ENCODE data around the gene NT5E.
"Not testable (repeated sequence)": the region's sequence is repeated elsewhere in the genome, so short reads cannot be mapped to it uniquely, and the experiment has no call there.

GRCh38 chr6:85404016-85404563 is 45.8 kb upstream of the NT5E start:
- TF ChIP-seq CTCF (tag by site-specific recombination; IDR thresholded peaks at IDR 0.05); ZNF175 (tag by site-specific recombination; IDR thresholded peaks at IDR 0.05); ZNF660 (tag by site-specific recombination; IDR thresholded peaks at IDR 0.05); WT1 (tag by site-specific recombination; IDR thresholded peaks at IDR 0.05); ZNF274 (IDR thresholded peaks at IDR 0.05; ENCODE audit: low read length); ZNF274 (tag by site-specific recombination; IDR thresholded peaks at IDR 0.05; ENCODE audit: borderline replicate concordance); ZNF580 (tag by site-specific recombination; IDR thresholded peaks at IDR 0.05); ZNF239 (tag by site-specific recombination; IDR thresholded peaks at IDR 0.05): not testable (repeated sequence)
